Stimulated activated CD8-positive, alpha-beta memory T cell treated with anti-CD3 and anti-CD28 coated beads, Interleukin-2, amount 100 ng/mL, for 48 hours (primary cell): ENCODE measurements around the gene PRKCQ.
"Not testable (repeated sequence)": the region's sequence is repeated elsewhere in the genome, so short reads cannot be mapped to it uniquely, and the experiment has no call there.

Source experiments
- DNase-seq, 2 donors: peaks; one replicate each; pipeline ENCODE4 v3.0.0-alpha.2; 2020; ENCODE audit warnings: low read depth in 2 of 2

PRKCQ gene

GRCh38 chr10:6492896-6493295 lies 87.2 kb downstream of the PRKCQ start:
- DNase-seq = no peak

DNA sequence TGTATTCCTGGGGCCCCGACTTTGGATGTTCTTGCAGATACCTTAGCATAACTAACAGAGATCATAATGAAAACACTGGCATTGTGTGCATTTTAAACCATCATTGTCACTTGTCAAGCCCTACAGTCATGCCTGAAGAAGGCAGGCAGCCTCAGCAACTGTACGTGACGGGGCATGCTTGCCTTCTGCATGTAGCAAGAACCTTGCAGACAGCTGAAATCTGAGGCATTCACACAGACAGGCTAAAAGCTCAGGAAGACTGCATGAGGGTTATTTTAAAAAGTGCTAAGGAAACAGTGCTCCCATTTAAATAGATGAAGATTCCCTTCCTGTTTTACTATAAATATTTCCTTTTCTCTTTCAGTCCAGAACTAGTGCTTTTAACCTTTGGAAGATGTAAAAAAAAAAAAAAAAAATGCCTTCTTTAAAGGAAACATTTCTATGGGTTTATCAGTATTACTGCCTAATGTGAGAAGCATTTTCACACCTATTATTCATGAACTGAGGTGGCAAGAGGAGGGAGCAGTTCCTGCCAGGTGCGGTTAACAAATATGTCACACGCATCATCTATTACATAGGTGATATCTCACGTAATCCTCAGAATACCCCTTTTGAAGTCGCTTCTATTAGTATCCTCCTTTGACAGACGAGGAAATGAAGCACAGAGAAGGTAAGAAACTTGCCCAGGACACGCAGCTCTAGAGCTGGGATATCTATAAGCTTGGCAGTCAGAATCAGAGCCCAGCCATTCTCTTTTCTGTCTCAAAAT lies 88.1 kb downstream of the PRKCQ start:
- no peak for DNase-seq

DNA sequence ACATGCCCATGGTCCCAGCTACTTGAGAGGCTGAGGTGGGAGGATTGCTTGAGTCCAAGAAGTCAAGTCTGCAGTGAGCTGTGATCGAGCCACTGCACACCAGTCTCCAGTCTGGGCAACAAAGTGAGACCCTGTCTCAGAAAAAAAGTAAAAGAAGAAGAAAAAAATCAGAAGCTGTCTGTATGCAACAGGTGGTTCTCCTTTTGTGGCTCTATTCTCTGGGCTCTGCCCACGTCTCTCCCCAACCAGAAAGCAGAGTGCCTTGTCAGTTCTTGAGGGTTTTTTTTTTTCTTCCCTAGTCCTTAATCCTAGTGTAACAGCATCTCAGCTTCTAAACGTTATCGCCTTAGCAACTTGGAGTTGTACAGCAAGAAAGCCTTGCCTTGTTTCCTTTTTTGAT lies 89.5 kb downstream of the PRKCQ start:
- no peak for DNase-seq

DNA sequence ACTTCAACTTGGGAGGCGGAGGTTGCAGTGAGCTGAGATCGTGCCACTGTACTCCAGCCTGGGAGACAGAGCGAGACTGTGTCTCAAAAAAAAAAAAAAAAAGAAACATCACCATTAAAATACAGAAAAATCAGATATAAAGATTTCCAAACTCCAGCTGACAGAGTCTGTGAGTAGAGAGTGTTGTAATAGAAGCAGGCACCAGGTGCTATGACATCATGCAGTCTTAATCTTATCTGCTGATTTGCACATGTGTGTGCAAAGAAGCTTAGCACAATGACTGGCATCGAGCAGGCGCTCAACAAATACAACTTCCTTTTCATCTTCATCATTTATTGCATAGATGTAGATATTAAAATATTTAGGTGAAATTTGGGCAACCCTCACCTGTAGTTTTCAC lies 92.2 kb downstream of the PRKCQ start:
- no peak for DNase-seq

DNA sequence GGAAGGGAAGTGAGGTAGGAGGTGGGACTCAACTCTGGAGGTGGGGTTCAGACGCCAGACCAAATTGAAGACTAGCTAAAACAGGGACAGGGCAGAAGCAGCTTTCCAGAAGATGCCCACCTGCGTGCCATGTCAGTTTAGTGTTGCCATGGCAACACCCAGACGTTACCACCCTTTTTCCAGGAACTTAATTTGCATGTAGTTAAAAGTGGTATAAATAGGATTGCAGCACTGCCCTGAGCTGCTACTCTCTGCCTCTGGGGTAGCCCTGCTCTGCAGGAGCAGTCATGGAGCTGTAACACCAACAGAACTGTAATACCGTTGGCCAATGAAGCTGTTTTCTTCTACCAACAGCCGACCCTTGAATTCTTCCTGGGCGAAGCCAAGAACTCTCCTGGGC lies 93.8 kb downstream of the PRKCQ start:
- DNase-seq = no peak

- no peak for DNase-seq
Observed at GRCh38 chr10:6482737-6483357, 97.2 kb downstream of the PRKCQ start.

- no peak for DNase-seq
Observed at GRCh38 chr10:6478722-6479121, 101.4 kb downstream of the PRKCQ start.

DNA sequence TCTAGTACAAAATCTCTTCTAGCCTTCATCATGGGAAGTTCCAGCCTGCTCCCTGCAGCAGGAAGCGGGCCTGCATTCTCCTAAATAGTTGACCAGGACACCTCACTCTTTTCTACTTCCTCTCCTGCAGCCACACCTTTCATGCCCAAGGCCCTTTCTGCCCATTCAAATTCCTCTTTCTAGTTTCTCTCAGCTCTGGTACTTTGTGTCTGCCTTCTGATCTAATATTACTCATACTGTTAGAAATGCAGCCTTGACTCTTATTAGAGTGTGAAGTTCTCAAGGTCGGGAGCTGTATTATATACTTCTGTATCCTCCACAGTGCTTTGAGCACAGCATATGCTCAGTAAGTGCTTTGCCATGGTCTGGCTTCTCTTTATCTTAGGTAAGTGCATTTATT lies 103.1 kb downstream of the PRKCQ start:
- DNase-seq = no peak

DNA sequence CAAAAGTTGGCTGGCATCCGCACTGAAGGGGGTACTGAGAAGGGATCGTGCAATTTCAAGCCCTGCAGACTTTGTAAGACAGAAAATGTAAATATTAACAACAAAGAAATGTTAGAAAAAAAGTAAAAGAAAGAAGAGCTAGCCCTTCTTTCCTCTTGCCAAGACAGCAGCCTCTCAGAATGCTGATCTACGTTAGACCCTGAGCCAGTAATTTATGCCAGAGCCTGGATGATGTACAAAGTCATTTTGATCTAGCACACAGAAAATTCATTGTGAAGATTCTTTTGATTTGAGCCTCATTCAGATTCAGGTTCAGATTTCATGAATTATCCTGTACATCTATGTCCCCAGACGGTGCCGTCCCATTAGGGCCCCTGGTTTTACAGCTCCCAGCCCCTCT lies 105.2 kb downstream of the PRKCQ start:
- no peak for DNase-seq

- DNase-seq = no peak
Observed at GRCh38 chr10:6473901-6474370, 106.1 kb downstream of the PRKCQ start.

DNA sequence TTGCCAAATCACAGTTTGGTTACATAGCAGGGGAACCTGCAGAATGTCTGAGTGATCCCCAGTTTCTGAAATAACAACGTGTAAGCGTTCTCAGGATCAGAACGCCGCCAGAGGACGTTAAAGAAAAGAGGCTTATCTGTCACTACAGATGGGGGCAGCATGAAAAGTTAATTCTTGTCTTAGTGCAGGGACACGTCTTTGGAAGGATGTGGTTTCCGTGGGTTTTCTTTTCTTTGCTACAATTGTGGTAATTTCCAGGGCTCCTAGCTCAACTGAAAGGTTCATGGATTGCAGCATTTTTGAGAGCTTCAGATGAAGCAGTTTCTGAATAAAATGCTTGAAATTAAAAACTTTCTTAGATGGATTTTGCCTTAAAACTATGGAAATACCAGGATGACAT lies 106.6 kb downstream of the PRKCQ start:
- no peak for DNase-seq

DNA sequence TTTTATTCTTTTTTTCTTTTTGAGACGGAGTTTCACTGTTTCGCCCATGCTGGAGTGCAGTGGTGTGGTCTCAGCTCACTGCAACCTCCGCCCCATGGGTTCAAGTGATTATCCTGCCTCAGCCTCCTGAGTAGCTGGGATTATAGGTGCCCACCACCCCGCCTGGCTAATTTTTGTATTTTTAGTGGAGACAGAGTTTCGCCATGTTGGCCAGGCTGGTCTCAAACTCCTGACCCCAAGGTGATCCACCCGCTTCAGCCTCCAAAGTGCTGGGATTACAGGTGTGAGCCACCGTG lies 107.4 kb downstream of the PRKCQ start:
- DNase-seq = not testable (repeated sequence)

DNA sequence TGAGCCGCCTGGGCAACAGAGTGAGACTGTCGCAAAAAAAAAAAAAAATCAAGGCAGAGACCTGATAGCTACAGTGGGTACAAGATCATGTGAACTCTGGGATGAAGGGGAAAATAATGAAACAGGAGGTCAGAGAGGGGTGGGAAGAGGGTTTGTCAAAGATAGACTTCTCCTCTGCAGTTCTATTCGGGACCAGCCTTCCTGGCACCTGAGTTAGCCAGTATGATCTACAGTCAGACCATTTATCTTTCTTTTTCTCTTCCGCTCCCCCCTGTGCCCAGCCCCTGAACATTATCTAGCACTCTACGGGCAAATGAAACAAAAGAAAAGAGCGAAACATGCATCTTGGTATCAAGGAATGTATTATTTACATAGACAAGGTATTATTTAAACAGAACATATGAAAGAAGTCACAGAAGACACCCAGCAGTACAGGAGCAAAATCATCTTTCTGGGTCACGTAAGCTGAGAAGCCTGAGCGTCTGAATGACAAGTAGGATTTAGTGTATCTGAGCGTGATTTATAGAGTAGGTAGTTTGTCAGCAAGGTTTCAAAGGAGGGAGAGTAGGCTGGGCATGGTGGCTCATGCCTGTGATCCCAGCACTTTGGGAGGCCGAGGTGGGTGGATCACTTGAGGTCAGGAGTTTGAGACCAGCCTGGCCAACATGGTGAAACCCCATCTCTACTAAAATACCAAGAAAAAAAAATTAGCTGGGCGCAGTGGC lies 109.0 kb downstream of the PRKCQ start:
- DNase-seq = no peak

- DNase-seq = no peak
Observed at GRCh38 chr10:6469661-6470060, 110.4 kb downstream of the PRKCQ start.

DNA sequence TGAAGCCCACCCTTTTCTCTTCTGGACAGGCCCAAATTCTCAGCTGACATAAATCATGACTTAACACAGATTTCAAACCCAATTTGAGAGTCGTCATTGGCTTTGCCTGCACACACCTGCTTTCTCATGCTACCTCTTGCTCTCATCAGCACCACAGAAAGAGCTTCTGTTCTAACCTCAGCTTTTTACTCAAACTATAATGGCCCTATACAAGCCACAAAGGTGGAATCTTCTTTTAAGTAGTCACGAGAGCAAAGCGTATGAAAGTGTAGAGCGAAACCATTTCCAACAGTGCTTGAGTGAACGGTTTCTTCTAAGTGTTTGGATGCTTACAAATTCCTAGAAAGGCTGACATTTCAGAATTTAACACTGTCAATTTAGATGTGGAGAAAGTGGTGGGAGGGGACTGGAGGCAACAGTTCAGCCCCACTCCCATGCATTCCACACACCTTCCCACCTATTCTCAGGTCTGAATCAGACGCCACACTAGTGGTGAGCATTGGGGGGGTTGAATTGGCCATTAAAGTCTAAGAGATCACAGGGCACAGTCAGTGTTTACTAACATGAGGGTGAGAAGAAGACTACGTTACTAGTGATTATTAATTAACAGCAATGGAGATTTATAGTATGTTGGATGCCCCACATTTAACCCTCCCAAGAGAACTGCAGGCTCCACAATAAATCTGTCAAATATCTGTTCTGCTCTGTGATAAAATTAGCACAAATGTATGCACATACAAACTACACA lies 114.0 kb downstream of the PRKCQ start:
- DNase-seq = peak in 1 of 2 donors; percentile 15

DNA sequence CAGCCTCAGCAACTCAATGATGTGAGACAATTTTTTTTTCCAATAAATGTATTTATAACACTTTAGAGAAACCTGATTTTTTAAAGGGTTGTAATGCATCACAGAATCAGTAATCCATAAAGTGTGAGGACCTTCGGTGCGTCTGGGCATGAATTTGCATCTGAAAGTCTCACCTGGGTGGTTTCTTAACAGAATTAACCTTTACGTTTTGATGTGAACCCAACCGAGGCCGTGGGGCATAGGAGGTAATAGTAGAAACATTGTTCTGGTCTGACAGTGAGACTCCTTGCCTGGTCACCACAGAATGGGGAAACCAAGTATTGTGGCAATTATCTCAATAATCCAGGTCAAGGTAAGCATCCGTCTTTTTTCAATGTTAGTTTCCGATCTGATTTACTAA lies 114.6 kb downstream of the PRKCQ start:
- no peak for DNase-seq

DNA sequence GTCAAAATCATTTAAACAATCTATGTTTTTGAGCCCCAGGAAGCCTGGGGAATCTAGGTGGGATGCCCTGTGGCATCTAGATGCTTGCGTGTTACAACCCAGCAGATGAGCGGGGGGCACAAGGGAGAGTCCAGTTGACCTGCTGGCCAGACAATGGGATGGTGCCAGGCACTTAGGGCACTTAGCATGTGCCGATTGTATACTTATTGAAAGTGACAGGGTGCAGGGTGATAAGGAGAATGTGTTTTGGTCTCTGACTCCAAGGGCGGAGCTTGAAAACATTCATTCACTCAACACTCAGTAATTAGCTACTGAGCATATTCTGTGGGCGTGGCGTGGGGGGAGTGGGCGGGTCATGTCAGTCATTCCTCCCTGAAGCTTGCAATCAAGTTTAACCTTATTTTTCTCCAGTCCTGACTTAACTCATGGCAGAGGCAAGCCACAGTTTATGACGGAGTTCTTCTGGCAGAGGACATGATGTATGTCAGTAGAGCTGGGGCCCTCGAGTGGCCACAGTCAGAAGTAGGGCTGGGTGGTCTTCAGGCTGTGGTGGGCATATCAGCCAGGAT lies 115.1 kb downstream of the PRKCQ start:
- DNase-seq = no peak

DNA sequence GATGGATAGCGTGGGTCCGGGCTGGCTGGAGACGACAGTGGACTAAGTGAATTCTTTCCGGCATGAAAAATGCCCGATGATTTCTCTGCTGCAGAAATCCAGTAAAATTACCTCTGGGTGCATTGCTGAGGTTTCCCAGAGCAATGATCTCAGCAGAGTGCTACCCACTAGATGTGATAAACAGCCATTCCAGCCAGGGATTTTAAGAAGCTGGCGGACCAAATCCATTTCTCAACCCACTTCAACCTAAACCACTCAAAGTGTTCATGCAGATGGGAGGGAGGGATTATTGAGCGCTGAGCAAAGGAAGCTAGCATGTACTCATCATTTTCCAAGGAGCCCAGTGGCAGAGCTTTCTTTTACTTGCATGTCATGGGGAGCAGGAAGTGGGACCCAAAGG lies 116.7 kb downstream of the PRKCQ start:
- no peak for DNase-seq

GRCh38 chr10:6461961-6462360 lies 118.1 kb downstream of the PRKCQ start:
- DNase-seq = no peak

GRCh38 chr10:6460861-6461409 lies 119.1 kb downstream of the PRKCQ start:
- no peak for DNase-seq

DNA sequence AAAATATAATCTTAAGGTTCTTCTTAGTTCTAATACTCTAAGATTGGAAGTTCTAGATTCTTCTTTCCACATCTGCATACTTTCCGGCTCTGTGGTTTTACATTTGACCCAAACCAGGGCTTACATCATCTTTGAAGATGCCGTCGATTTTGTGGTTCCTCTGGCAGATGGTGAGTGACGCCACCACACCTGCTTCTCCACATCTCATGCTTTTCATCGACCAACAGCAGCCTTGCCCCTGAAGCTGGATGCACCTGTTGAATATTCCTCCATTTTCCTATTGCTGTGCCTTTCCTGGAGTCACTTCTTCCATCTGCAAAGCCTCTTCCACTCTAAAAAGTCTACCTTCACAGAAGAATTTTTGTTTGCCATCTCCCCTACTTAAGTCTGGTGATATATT lies 121.3 kb downstream of the PRKCQ start:
- DNase-seq = no peak

- no peak for DNase-seq
Observed at GRCh38 chr10:6457376-6457775, 122.7 kb downstream of the PRKCQ start.
